OCI-M2 (cell line): ENCODE results near the gene PER1.
A peak's percentile ranks its signal among the peaks of the same experiment; 100 is the strongest.

Experiments used
- DNase-seq: peaks from one replicate; lab custom pipeline; 2025; ENCODE audit not compliant: unreplicated experiment; lab: John Stamatoyannopoulos, UW

Gene PER1

DNA sequence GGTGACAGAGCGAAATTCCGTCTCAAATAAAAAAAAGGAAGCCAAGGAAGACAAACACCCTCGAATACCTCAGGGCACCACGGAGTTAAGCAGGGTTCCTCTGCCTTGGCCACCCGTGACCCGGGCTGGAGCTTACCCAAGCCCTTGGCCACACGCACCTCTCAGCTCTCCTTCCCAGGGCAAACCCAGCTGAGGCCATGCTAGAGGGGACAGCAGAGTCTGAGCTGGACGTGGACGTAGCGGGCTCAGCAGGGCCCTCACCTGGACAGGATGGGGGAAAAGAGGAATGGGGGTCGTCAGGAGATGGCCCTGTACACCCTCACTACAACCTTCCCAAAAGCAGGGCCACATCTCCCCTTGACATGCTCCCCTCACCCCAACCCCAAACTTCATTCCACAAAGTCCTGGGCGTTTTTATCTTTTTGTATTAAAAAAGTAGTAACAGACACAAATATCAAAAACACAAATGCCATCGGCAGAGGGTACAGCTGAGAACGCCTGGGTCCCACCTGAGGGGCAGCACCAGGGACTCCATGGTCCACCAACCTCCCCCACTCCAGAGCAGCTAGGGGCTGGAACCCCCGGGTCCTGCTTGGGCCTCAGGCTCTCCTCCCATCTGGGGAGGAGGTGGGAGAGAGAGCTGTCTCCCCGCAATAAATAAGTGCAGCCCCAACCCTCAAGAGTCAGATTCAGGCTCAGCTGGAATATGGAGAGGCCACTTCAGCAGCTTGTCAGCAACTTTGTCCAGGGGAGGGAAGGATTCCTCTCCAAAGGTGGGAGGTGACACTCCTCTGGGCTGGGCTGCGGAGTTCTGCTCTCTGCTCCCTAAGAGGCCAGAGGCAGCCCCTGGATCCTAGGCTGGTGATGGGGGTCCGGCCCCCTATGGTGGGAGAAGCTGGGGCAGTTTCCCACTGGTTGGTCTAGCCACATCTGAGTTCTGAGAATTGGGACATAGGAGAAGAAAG is 11.9 kb downstream of the PER1 start:
- no peak for DNase-seq

DNA sequence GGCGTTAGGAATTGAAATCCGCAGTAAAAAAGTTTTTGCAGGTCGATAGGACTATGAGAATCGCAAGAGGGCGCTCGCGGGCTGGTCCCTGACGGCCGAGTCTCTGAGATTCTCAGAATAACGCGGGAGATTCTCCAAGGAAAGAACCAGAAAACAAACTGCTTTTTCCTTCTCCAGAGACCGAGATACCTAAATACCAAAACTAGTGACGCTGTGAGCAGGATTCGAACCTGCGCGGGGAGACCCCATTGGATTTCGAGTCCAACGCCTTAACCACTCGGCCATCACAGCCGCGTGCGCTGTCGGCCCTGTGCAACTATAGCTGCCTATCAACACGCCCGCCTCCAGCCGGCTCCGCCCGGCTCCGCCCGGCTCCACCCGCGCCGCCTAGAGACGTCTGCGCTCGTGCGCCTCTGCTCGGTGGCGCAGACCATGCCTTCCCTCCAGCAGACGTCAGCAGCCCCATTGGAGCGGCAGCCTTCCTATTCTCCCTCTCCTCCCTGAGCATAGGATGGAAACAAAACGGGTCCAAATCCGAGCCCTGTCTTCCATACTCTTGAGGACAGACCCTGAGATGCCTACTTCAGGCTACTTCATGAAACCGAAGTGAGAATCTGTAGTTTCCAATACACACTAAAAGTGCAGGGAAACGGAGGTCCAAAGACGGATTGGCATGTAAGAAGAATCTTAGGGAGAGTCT is 13.4 kb downstream of the PER1 start:
- DNase-seq: peak; percentile 97

DNA sequence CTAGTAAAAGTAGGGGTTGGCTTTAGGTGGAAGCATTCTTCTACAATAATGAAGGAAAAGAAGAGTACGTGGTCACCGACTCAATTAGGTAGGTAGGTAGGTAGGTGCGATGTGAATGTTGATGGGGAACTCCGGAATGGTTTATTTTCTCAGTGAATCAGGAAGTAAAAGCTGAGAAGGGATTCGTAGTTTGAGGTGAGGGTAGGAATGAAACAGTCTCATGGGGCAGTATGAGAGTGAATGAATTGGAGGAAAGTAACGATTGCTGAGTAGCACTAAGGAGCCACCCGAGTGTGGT is 13.9 kb downstream of the PER1 start:
- no peak for DNase-seq

GRCh38 chr17:8137645-8138373 is 14.4 kb downstream of the PER1 start:
- DNase-seq: no peak

GRCh38 chr17:8133941-8134340 is 18.3 kb downstream of the PER1 start:
- no peak for DNase-seq

DNA sequence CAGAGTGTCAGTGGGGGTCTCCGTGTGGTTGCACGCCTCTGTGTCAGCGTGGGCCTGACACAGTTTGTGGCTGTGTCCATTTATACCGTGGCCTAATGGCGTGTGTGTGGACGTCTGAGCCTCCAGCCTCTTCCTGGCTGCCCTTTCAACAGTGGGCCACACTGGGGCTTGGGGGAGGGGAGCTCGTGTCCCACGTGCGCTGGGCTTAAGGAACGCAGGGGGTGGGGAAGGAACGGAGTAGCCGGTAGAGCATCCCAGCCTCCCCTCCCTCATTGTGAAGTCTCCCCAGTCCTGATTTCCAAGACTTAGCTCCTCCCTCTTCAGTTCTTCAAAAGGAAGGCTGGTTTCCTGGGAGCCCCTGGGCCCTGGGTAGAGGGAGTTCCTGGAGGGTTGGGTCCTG is 18.8 kb downstream of the PER1 start:
- DNase-seq: no peak

GRCh38 chr17:8131844-8132441 is 20.3 kb downstream of the PER1 start:
- no peak for DNase-seq

- no peak for DNase-seq
These were observed 23.9 kb downstream of the PER1 start for GRCh38 chr17:8128125-8128784.

DNA sequence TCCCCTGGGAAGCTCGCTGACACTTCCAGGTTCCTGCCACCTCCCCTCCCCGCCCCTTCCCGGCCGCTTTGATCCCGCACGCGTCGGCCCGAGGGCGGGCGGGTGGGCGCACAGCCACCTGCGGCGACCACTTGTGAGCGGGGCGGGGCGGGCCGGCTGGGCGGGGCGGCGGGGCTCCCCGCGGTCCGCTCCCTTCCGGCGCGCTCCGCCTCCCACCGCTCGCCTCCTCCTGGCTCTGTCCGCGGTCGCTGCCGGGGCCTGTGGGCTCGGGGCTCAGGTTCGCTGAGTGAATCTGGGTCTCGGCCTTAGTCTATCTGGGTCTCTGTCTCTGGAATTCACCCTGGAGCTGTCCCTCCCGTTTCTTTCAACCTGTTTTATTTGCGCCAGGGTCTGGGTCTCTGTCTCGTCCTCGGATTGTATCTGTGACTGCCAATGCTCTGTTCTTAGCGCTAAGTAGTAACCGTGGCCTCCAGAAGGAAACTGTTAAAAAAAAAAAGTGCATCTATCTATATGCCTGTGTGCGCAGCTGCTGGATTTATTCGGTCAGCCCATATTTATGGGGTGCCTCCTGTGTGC is 25.6 kb downstream of the PER1 start:
- no peak for DNase-seq

- no peak for DNase-seq
These were observed 26.2 kb downstream of the PER1 start for GRCh38 chr17:8125947-8126490.

DNA sequence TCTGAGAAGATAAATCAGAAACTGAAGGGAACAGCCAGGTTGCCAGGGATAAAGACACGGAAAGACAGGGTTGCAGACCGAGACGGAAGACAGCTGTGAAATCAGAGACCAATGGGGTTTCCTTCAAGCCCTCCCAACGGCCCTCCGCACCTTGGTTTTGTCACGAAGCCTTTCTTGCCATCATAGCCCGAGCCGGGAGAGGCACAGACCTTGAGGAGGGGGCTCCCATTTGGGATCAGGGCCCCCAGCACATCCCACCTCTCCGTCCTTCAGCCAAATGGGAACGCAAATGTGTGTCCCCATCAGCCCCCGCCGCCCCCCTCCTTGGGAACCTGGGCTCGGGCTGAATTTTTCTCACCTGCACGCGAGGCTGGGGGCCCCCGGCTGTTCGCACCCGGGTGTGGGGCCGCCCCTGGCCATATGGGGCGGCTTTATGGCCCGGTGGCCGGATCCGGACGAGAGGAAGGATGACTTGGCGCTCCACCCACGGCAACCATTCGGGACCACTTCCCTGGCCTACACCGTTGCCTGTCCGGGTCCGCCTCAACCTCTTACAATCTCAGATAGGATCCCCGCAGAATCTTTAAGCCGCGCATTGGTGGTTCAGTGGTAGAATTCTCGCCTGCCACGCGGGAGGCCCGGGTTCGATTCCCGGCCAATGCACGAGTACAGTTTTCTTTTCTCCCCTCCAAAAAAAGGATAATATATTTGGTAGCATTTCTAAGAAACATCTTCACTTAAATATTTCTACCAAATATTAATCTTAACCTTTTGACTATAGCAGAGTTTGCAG is 26.9 kb downstream of the PER1 start:
- peak; percentile 47 for DNase-seq

GRCh38 chr17:8124350-8125153 is 27.7 kb downstream of the PER1 start:
- DNase-seq: no peak

- DNase-seq: no peak
These were observed 28.4 kb downstream of the PER1 start, which contains the start of gene HES7 for GRCh38 chr17:8123695-8124349. Gene HES7, minus strand, starts transcription at chr17:8124106. Its CDS starts 22 bp downstream, at chr17:8124084.

GRCh38 chr17:8122924-8123694 is 29.1 kb downstream of the PER1 start:
- no peak for DNase-seq

DNA sequence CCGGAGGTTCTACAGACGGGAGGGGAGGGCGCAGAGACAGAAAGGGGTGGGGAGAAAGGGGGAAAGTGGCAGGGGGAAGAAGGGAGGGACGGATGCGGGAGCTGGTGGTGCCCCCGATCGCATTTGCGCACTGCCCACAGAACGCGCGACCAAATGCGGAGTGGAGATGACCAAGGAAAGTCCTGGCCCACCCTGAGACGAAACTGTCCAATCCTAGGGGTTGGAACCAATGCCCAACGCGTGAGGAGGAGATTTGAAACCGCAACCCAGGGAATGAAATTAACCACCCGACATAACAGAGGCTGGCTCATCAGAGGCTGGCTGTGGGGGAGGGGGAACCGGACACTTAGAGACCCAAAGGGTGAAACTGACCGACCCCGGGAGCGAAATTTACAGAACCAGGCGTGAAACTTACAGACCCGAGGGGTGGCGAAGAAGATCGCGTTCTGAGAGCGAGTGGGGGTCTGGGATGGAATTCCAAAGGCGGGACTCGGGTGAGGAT is 29.7 kb downstream of the PER1 start:
- no peak for DNase-seq

DNA sequence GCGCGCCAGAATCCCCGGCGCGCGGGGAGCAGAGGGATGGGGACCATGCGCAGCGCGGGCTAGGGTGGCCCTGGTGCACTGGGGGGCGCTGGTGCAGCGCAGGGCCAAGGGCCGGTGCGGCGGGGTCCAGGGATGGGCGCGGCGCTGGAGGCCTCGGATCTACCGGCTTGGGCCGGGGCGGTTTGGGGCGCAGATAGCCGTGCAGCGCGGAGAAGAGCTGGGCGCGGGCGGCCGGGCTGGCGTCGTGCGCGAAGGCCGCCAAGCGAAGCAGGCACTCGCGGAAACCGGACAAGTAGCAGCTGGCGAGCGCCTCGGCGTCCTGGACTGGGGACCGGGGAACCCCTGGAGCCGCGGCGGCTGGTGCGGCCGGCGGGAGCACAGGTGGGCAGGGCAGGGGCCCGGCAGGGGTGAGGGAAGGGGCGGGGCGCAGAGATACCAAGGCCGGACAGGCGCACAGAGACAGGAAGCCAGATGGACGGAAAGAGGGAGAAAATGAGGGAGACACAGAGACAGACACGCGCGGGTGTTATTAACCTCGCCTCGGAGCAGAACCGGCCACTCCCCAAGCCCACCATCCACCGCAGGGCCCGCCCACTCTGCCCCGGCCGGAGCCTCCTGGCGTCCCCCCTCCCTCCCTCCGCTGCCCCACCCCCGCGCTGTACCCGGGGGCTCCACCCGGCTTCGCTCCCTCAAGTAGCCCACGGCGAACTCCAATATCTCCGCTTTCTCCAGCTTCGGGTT is 30.4 kb downstream of the PER1 start:
- DNase-seq: no peak

DNA sequence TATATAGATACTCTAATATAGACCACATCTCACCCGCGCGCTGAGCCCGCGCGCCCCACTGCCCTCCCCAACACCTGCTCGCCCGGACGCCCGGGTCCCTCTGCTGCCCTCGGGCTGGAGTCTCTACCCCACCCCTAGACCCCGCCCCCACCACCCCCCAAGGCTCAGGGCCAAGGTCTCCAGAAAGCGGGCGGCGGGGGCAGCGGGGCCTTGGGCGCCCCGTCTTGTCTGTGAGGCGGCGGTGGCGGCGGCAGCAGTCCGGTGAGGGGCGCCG is 30.9 kb downstream of the PER1 start:
- DNase-seq: no peak
